NCI-H345 (cell line): ENCODE results near the gene SBF2.
"Not testable (repeated sequence)": the region's sequence is repeated elsewhere in the genome, so short reads cannot be mapped to it uniquely, and the experiment has no call there.

Source experiments
- DNase-seq: peaks from one replicate; lab custom pipeline; 2025; lab: John Stamatoyannopoulos, UW

Gene SBF2

GRCh38 chr11:10192036-10192435 is 102.0 kb downstream of the SBF2 start:
- no peak for DNase-seq

GRCh38 chr11:10181811-10182210 is 112.2 kb downstream of the SBF2 start:
- DNase-seq, result no peak

GRCh38 chr11:10164621-10165020 is 129.4 kb downstream of the SBF2 start:
- no peak for DNase-seq

GRCh38 chr11:10162222-10162621 is 131.8 kb downstream of the SBF2 start:
- no peak for DNase-seq

- DNase-seq, result no peak
Observed at GRCh38 chr11:10160350-10160749, 133.7 kb downstream of the SBF2 start.

GRCh38 chr11:10158461-10158860 is 135.6 kb downstream of the SBF2 start:
- DNase-seq, result no peak

- DNase-seq, result no peak
Observed at GRCh38 chr11:10155793-10156490, 138.1 kb downstream of the SBF2 start.

- DNase-seq, result no peak
Observed at GRCh38 chr11:10150800-10151199, 143.2 kb downstream of the SBF2 start.

GRCh38 chr11:10149553-10149952 is 144.5 kb downstream of the SBF2 start:
- DNase-seq, result no peak

GRCh38 chr11:10147195-10147594 is 146.8 kb downstream of the SBF2 start:
- no peak for DNase-seq

- DNase-seq, result no peak
Observed at GRCh38 chr11:10144954-10145353, 149.1 kb downstream of the SBF2 start.

- DNase-seq, result no peak
Observed at GRCh38 chr11:10139656-10140055, 154.4 kb downstream of the SBF2 start.

GRCh38 chr11:10139143-10139542 is 154.9 kb downstream of the SBF2 start:
- no peak for DNase-seq

GRCh38 chr11:10134975-10135481 is 159.0 kb downstream of the SBF2 start:
- no peak for DNase-seq

- not testable (repeated sequence) for DNase-seq
Observed at GRCh38 chr11:10134226-10134625, 159.8 kb downstream of the SBF2 start.

- DNase-seq, result not testable (repeated sequence)
Observed at GRCh38 chr11:10133251-10133650, 160.8 kb downstream of the SBF2 start.

- no peak for DNase-seq
Observed at GRCh38 chr11:10130875-10131274, 163.1 kb downstream of the SBF2 start.

- DNase-seq, result not testable (repeated sequence)
Observed at GRCh38 chr11:10129184-10129583, 164.8 kb downstream of the SBF2 start.

GRCh38 chr11:10125522-10126133 is 168.4 kb downstream of the SBF2 start:
- DNase-seq, result no peak

GRCh38 chr11:10122326-10123197 is 171.5 kb downstream of the SBF2 start:
- DNase-seq, result no peak

GRCh38 chr11:10118865-10119264 is 175.2 kb downstream of the SBF2 start:
- DNase-seq, result no peak

GRCh38 chr11:10117709-10118351 is 176.2 kb downstream of the SBF2 start:
- no peak for DNase-seq
